HG03159 (cell line): ENCODE data around the gene GAS6.

ENCODE experiments used
- ATAC-seq: cut with Tn5 transposase; IDR thresholded peaks from one replicate; pipeline ENCODE4 v1.9.1; 2021; ENCODE audit warnings: mild to moderate bottlenecking, moderate library complexity; ENCODE audit not compliant: unreplicated experiment

The GAS6 gene

DNA sequence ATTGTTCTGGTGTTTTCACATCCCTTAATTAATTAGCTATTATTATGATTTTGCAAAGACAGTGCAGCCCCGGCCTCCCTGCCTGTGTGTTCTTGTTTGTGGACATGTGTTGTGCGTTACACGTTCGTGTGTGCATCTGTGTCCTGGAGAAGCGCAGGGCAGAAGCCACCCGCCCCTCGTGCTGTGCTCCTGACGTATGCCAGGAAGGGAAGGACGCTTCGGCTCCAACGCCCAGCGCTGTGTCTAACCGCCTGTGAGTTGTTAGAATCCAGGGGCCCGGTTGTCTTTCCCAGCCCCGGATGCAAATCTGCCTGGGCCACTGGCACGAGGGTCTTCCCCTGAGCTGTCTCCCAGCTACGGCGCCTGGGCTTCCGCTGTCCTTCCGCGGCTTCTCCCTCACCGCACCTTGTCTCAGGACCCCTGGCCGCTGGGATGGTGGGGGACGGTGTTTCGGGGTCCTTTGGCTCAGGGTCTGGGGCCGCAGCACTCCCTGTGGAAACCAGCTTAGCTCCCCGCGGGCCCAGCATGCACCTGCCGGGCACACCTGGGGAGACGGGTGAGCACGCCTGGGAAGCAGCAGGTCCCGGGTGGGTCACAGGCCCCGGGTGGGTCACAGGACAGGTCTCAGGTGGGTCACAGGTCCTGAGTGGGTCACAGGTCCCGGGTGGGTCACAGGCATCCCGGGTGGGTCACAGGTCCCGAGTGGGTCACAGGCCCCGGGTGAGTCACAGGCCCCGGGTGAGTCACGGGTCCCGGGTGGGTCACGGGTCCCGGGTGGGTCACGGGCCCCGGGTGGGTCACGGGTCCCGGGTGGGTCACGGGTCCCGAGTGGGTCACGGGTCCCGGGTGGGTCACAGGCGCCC, 51.5 kb downstream of the GAS6 start:
- ATAC-seq, result no peak

DNA sequence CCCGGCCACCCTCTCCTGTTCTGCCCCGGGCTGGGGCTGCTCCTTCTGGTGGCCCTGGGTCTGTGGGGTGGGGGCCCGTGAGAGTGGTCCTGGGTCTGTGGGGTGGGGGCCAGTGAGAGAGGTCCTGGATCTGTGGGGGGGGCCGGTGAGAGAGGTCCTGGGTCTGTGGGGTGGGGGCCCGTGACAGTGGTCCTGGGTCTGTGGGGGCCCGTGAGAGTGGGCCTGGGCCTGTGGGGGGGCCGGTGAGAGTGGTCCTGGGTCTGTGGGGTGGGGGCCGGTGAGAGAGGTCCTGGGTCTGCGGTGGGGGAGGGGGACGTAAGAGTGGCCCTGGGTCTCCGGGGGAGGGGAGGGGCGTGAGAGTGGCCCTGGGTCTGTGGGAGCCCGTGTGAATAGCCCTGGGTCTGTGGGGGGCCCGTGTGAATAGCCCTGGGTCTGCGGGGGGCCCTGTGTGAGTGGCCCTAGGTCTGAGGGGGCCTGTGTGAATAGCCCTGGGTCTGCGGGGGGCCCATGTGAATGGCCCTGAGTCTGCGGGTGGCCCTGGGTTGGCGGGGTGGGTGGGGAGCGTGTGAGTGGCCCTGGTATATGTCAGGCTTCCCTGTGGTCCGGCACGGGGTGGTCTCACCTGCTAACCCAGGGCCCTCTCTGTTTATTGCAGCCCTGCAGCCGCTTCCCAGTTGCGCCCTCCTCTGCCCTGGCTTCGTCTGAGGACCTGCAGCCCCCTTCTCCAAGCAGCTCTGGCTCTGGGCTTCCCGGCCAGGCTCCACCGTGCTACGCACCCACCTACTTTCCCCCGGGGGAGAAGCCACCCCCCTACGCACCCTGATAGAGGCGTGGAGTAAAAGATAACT, 52.6 kb downstream of the GAS6 start:
- ATAC-seq, result no peak

DNA sequence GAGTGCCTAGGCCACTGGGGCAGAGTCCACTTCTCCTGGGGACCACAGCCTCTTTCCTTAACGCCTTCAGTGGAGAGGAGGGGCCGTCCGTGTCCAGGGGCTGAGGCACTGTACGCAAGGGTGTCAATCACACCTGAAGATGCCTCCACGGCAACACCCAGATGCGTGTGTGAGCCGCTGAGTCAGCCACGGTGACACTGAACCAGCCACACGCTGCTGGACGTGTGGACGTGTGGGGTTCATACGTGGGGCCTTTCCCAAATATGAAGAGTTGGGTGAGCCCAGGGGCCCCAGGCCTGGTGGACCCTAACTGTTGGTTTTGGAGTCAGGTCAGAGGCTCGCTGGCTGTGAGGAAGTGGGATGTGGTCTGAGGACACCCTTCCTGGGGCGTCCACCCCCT, 53.2 kb downstream of the GAS6 start:
- no peak for ATAC-seq

DNA sequence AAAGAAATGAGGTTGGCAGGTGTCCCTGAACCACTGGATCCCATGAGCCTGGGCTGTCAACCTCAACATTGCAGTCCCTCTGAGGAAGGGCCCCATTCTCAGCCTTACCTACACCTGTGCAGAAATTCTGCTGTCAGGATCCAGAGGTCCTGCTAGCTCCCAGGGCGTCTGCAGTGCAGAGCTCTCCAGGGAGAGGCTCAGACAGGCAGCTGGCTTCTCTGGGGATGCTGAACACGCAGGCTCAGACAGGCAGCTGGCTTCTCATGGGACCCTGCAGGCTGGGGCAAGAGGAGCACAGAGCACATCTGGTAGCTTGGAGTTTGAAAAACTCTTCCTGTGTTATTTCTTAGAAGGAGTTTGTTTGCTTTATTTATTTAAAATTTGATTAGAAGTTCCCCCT, 53.9 kb downstream of the GAS6 start:
- no peak for ATAC-seq

DNA sequence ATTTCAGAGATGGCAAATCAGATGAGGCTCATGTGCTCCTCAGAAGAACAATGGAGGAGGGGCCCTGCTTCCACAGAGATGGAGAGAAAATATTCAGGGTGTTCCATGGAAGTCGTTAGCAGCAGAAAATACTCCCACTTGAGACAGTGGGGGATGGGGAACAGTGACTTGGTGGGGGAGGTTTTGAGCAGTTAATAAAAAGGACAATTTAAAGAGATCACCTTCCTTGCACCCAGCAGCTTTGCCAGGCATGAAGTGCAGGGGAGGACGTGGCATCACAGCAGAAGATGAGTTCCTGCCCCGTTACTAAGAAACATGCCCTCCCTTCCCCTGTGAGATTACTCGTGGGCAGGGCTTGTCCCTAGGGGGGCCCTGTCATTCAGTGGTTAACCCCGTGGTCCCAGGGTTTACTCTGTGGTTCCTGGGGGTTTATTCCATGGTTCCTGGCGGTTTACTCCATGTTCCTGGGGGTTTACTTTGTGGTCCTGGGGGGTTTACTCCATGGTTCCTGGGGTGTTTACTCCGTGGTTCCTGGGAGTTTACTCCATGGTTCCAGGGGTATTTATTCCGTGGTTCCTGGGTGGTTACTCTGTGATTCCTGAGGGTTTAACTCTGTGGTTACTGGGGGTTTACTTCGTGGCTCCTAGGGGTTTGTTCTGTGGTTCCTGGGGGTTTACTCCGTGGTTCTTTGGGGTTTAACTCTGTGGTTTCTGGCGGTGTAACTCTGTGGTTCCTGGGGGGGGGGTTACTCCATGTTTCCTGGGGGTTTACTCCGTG, 55.6 kb downstream of the GAS6 start:
- ATAC-seq, result no peak

DNA sequence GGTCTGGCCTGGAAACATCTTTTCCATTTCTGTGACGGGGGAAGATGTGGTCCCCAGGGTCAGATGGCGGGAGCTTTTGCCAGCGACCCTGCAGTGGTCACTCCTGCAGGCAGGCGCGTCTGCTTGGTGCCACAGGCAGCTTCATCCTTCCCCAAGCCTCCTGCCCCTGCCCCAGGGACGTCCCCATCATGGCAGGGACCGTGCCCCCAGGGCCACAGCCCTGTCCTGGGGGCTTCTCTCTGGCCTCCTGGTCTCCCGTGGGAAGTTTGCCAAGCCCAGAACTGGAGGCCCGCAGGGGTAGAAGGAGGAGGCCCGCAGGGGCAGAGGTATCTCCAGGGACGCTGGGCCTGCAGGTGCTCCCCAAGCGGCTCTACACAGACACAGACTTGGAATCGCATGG, 57.4 kb downstream of the GAS6 start:
- ATAC-seq, result no peak

DNA sequence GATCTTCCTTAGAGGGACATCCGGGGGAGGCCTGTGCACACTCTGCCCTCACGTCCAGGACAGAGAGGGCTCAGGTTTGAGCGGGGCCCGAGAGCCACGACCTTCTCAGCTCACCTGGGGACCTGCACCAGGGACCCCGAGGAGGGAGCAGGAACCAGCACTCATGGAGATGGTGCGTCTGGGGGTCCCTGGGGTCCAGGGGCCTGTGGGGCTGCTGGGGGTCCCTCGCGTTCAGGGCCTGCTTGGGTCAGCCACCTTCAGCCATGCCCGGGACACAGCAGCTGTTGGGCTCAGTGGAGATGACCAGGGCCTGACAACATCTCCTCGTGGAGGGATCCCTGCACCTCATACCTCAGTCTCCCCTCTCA, 57.8 kb downstream of the GAS6 start:
- no peak for ATAC-seq

DNA sequence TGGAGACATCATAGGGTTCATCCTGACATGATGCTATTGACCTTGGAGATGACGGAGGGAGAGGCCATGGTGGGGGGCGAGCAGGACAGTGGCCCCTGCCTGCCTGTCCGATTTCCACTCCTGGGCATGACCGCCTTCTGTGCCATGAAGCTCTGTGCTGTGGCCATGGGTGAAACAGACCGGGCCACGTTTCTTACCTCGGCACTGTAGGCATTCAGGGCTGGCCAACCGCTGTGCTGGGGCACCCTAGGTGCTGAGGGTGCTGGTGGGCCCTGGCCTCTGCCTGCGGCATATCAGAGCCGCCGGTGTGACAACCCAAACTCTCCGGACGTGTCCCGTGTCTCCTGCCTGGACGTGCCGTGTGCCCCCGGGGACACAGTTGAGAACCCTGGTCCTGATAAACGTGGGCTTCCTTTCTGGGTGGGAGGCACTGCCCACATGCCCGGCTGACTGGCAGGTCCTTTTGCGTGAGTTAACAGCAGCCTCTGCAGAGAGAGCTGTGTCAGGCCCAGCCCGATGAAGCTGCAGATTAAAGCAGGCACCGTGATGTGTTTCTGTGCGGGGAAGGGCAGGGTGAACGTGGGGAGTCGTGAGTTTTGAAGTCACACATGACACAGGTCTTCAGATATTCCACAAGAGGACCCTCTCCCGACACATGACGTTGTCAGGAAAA, 58.3 kb downstream of the GAS6 start:
- ATAC-seq, result no peak

DNA sequence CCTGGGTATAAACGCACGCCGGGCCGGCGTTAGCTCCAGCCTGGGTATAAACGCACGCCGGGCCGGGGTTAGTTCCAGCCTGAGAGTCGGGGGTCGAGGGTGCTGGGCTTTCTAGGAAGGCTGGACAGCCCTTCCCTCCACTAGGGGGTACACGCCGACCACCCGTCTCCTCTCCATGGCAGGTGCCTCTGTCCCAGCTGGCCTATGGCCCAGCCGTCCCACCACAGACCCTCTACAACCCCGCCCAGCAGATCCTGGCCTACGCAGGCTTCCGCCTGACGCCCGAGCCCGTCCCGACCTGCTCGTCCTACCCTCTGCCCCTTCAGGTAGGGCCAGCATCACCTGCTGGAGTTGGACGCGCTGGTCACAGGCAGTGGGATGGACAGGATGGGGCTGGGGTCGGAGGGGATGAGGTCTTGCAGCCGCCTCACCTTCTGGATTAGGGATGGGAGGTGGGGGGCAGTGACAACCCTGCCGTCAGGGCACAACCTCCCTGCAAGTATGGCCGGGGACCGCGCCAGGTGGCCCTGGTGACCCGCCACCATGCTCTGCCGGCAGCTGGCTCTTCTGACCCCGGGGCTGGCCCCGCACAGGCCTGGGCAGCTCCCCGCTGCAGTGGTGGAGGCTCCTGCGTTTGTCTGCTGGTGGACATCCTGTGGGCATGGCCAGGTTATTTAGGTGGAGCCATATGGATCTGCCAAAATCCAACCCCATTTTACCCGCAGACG, 59.0 kb downstream of the GAS6 start:
- ATAC-seq, result no peak

DNA sequence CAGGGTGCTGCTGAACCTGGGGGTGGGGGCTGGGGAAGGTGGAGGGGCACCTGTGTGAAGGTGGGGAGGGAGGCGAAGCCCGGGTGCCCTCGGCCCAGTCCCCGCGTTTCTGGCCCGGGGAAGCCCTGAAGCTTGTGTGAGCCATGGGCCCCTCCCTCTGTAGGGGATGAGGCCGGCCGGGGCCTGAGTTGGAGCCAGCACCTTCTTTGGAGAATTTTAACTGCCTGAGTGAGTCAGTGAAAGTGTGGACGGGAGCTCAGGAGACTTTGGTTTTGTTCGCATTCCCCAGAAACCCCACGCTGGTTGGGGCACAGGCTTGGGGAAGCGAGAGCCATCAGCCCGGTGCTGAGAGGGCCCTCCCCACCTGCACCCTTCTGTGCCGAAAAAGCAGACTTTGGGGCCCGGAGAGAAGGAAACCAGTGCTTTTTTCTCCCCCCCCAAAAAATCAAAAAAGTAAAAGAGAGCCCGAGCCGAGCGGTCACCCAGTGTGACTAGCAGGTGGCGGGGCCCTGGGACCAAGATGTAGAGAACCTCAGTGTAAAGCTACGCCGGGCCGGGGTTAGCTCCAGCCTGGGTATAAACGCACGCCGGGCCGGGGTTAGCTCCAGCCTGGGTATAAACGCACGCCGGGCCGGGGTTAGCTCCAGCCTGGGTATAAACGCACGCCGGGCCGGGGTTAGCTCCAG, 59.7 kb downstream of the GAS6 start:
- no peak for ATAC-seq

DNA sequence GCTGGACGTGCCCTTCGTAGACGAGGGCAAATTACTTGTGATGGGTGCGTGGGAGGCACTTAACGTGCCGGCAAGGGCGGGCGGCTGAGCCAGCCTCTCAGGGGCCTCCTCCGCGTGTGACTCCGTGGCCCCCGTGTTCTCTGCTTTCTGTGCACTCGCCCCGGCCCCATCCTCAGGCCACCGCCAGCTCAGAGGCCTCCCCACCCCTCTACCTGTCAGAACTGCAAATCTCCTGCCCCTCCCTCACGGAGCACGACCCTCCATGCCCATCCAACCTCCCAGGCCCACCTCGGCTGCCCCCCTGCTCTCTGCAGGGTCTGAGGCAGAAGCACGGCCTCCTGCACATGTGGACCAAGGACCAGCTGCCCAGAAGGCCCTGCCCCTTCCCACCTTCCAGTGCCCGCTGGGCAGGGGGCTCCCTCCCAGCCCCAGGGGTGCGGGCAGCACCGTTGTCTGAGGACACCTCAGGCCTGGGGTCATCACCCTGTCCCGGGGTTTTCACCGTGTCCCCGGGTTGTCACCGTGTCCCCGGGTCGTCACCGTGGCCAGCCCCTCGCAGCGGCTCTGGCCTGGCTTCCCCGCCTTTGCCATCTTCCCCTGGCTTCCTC, 60.4 kb downstream of the GAS6 start:
- no peak for ATAC-seq

DNA sequence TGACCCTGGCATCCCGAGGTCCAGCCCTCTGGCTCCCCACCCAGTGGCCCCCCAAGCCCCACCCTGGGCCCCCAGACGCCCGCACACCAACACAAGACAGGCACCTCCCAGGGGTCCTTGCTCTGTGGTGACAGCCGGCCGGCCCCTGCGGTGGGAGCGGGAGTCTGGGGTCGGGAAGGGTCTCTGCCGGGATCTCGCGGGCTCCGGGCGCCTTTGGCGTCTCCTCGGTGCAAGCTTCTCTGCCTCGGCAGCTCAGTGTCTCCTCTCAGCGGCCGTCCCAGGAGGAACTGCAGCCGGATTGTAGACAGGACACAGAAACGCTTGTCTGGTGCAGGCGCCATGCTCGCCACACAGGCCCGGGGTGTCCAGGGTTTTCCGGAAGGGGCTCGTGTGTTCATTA, 61.1 kb downstream of the GAS6 start:
- ATAC-seq, result no peak

DNA sequence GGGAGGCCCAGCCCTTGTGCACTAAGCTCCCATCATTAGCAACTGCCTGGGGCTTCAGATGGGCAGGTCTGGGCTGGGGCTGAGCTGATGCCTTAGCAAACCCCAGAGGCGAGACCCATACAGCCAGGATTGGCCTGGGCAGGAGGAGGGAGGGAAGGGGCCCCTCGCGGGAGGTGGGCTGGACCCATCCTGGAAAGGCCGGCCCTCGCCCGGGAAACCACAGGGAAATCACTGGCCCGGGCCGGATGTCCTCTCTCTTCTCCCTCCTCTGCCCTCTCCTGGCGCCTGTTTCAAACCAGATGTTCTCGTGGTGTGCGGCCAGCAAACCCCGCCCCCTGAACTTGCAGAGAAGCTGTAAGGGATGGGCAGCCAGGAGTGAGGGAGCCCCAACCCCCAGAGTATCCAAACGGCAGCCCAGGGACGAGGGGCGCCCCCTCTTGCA, 61.8 kb downstream of the GAS6 start:
- no peak for ATAC-seq

DNA sequence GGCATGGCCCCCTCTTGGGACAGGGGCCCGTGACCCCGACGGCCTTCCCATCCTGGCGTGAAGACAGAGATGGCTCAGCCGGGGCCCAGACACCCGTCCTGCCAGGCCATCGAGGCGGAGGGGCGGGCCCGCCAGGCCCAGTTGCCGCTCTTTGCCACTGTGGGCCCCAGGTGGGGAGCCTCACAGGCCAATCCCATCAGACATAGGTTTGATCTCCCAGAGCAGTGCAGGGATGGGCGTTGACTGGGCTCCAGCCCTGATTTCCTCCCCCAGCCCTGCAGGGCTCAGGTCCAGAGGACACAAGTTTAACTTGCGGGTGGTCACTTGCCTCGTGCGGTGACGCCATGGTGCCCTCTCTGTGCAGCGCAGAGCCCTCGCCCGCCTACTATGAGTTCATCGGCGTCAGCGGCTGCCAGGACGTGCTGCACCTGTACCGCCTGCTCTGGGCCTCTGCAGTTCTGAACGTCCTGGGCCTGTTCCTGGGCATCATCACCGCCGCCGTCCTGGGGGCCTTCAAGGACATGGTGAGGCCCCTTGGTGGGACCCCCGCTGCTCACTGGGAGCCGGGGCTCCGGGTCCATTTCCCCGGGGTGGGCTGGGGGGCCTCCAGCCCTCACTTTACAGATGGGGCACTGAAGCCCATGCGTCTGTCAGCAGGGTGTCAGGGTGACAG, 62.5 kb downstream of the GAS6 start:
- no peak for ATAC-seq

DNA sequence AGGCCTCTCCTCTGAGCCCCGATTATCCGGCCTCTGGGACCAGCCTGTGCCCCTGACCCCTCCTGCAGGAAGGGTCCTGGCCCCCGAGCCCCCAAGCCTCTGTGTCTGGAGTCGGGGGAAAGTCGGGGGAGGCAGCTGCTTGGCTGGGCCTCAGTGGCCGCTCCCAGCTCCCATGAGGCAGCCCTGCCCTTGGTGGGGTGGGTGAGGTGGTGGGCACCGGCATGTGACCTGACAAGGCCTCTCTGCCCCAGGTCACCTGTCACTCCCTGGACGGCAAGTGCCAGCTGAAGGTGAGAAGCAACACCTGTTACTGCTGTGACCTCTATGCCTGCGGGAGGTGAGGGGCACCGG, 63.3 kb downstream of the GAS6 start:
- no peak for ATAC-seq

DNA sequence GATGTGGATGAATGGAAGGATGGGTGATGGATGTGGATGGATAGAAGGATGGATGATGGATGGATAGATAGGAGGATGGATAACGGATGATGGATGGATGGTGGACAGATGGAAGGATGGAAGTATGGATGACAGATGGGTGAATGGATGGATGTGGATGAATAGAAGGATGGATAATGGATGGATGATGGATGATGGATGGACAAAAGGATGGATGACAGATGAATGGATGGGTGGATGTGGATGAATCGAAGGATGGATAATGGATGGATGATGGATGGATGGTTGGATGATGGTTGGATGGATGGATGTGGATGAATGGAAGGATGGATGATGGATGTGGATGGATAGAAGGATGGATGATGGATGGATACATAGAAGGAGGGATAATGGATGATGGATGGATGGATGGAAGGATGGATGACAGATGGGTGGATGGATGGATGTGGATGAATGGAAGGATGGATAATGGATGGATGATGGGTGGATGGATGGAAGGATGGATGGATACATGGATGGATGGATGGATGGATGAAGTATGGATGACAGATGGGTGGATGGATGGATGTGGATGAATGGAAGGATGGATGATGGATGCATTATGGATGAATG, 65.6 kb downstream of the GAS6 start:
- ATAC-seq, result no peak

DNA sequence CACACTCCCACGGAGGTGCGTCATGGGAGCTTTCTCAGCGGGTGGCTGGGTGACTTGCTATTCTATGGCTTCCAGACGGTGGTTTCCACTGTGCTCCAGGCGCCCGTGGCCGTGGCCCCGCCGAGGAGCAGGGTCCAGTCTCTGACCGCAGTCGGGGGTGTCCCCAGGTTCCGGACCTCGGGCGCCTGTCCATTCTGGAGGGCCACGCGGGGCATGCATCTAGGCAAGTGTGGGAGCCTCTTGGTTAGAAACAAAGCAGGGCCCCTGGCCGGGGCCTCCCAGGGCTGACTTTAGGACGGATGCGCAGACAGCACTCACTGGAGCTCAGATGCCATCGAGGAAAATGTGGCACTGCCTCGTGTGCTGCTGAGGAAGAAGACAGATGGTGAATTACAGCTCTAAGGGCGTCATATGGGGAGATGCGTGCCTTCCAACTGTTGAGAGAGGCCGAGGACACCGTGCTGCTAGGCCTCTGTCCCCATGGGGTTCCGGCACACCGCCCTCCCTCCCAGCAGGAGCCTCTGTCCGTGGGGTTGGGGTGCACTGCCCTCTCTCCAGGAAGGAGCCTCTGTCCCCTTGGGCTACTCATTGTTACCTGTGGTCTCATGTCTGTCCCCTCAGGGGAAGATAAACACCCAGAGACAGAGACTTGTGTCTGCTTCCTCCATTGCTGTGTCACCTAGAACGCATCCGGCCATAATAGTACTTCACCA, 66.8 kb downstream of the GAS6 start:
- no peak for ATAC-seq
